Pulmonary artery endothelial cell (primary cell): ENCODE data around the gene DDX46. TPM values are rescaled to one million over a fixed set of nuclear protein-coding genes. Genes with fewer than 3 reads are reported as not detected.
"Not testable (repeated sequence)": the region's sequence is repeated elsewhere in the genome, so short reads cannot be mapped to it uniquely, and the experiment has no call there.

Experiments
- DNase-seq: peaks from one replicate; pipeline ENCODE4 v3.0.0-alpha.2; 2011; ENCODE audit warnings: low read depth, low spot score
- total RNA-seq: library from RNA; depleted of rRNA; stranded (reverse); fragments of >200 nt; gene quantifications from 2 replicates; pipeline ENCODE4 v1.2.3, GENCODE V29; 2014

DDX46 gene
- total RNA-seq, 1 donor from 2014 or later = 22.2 TPM

GRCh38 chr5:134784241-134784920 lies 25.8 kb downstream of the DDX46 start:
- no peak for DNase-seq

DNA sequence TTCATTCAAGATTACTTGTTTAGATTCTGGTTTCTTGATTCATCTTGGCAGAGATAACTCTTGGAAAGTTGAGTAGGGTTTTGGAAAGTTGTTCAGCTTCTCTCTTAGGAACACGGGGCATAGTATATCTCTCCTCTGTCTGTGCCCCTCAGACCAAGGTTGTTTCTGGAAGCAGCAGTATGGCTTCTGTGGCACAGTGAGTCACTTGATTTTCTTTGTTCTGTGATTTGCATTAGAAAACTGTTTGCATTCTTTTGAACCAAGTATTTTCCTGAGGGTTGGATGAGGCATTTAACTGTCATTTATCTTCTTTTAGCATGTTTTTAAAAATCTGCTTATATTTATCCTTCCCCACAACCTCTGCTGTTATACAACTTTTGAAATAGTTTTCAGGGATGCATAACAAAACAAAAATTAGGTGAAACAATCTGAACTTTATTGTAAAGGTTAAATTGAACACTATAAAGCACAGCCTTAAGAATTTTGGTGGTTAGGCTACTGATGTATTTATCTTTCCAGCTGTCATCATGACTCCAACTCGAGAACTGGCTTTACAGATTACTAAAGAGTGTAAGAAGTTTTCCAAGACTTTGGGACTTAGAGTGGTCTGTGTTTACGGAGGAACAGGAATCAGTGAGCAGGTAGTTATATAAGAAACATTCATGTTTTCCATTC lies 26.5 kb downstream of the DDX46 start:
- no peak for DNase-seq

GRCh38 chr5:134787692-134788091 lies 29.1 kb downstream of the DDX46 start:
- DNase-seq = no peak

DNA sequence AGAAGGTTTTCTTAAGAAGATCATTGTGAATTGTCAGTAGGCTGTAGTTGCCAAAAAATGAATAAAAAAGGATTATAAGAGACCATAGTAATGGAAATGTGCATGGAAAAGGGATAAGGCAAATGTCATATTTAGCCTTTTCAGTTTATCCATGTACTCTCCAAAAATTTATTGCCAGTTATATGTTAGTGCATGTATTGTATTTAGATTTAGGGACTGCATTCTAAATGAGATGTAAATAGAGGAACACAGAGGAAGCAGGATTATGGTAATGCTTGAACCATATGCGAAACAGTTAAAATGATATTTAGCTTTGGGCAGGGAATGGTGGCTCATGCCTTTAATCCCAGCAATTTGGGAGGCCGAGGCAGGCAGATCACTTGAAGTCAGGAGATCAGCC lies 33.0 kb downstream of the DDX46 start:
- DNase-seq = no peak

DNA sequence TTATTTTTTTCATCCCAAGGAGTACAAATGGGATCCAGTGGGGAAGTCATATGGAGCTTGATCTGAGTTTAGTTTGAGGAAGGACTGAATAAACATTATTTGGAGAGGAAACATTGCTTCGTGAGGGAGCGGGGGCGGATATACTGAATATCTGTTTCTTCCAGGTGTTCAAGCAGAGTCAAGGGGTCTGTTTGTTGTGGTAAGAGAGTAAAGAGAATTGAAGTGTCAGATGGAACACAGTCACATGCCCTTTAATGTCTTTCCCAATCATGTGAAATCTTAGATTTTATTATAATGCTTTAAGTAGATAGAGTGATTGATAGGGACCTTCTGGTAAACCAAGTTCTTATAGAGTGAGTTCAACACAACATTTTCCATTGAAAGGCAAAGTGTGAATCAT lies 33.7 kb downstream of the DDX46 start:
- no peak for DNase-seq

- no peak for DNase-seq
These were observed 34.5 kb downstream of the DDX46 start for GRCh38 chr5:134793111-134793510.

- no peak for DNase-seq
These were observed 35.5 kb downstream of the DDX46 start for GRCh38 chr5:134794082-134794481.

- DNase-seq = no peak
These were observed 36.2 kb downstream of the DDX46 start for GRCh38 chr5:134794819-134795218.

DNA sequence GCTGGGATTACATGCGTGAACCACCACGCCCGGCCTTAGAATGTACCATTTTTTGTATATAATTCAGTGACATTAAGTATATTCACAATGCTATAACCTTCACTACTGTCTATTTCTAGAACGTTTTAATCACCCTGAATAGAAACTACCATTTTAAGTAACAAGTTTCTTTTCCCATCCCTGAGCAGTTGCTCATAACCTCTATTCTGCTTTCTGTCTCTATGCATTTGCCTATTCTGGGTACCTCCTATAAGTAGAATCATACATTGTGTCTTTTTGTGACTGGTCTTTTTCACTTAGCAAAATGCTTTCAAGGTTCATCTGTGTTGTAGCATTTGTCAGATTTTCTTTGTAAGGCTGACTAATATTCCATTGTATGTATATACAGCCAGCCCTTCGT lies 39.9 kb downstream of the DDX46 start:
- no peak for DNase-seq

DNA sequence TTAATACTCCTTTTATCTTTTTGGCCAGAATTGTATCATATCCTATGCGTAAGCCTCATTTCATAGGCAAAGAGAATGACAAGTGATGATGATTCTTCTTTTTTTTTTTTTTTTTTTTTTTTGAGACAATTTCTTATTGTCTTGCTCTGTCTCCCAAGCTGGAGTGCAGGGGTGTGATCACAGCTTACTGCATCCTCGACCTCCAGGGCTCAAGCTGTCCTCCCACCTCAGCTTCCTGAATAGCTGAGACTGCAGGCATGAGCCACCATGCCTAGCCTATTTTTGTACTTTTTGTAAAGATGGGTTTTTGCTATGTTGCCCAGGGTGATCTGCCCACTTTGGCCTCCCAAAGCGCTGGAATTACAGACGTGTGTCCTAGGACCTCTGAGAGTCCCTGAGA lies 45.2 kb downstream of the DDX46 start:
- no peak for DNase-seq

DNA sequence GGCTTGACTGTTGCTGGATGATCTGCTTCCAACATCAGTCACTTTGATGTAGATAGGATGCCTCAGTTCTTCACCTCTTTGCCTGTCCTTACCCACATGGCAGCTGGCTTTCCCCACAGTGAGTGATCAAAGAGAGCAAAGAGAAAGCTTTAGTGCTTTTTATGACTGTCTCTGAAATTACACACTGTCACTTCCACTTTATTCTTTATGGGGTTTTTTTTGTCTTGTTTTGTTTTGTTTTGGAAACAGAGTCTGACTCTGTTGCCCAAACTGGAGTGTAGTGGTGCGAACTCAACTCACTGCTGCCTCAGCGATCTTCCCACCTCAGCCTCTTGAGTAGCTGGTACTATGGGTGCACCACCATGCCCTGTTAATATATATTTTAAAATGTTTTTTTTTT lies 54.8 kb downstream of the DDX46 start:
- DNase-seq = no peak

DNA sequence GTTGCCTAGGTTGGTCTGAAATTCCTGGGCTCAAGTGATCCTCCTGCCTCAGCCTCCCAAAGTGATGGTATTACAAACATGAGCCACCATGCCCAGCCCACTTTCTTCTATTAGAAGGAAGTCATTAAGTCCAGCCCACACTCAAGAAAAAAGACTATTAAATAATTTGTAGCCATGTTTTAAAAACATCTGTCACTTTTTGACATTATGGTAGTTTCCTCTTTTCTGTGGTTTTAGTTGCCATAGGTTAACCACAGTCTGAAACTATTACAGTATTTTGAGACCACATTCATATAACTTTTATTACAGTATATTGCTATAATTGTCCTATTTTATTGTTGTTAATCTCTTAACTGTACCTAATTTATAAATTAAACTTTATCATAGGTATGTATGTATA lies 55.2 kb downstream of the DDX46 start:
- no peak for DNase-seq

- no peak for DNase-seq
These were observed 58.4 kb downstream of the DDX46 start for GRCh38 chr5:134817006-134817405.

GRCh38 chr5:134818776-134819175 lies 60.2 kb downstream of the DDX46 start:
- DNase-seq = no peak

GRCh38 chr5:134819407-134819963 lies 60.9 kb downstream of the DDX46 start:
- DNase-seq = no peak

- DNase-seq = no peak
These were observed 63.3 kb downstream of the DDX46 start for GRCh38 chr5:134821841-134822240.

GRCh38 chr5:134824681-134825080 lies 66.1 kb downstream of the DDX46 start:
- no peak for DNase-seq

DNA sequence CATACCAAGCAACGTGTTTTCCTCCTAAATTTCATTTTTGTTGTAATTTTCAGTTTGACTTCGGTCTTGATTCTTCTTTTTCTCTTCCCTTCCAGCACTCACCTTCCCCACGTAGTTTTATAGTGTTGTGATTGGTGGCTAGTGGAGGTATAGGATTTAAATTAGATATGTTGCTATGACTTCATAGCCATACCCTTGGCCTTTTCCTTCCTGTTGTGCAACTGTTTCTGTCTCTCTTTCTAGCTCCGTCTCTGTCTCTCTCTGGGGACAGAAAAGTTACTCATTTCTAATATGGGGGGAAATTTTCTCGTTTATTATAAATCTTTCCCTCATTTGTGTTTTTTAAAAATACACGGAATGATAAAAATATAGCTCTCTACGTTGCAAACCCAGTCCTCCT lies 66.6 kb downstream of the DDX46 start:
- DNase-seq = no peak

- no peak for DNase-seq
These were observed 74.9 kb downstream of the DDX46 start for GRCh38 chr5:134833340-134834032.

DNA sequence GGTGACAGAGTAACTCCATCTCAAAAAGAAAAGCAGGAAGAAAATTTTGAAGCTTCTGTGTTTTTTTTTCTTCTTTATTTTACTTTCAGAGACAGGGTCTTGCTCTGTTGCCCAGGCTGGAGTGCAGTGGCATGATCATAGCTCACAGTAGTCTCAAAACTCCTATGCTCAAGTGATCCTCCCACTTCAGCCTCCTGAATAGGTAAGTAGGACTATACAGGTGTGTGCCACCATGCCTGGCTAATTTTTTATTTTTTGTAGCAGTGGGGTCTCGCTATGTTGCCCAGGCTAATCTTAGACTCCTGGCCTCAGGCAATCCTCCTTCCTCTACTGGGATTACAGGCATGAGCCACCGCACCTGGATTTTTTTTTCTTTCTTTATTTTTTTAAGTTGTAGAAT lies 77.0 kb downstream of the DDX46 start:
- no peak for DNase-seq

DNA sequence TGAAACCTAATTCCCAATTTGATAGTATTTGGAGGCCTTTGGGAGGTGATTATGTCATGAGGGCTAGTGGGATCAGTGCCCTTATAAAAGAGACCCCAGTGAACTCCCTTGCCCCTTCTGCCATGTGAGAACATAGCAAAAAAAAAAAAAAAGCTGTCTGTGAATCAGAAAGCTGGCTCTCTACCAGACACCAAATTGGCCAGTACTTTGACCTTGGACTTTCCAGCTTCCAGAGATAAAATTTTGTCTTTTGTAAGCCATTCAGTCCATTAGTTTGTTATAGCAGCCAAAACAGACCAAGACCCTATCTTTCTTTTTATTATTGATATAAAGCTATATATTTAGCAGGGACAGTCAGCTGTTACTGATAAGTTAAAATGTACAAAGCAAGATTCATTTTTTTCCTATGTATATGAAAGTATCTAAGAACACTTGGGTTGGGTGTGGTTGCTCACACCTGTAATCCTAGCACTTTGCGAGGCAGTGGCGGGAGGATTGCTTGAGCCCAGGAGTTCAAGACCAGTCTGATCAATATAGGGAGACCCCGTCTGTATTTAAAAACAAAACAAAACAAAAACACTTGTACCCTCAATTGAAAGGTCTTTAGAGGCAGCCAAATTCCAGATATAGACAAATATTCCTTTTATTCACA lies 79.1 kb downstream of the DDX46 start:
- no peak for DNase-seq

DNA sequence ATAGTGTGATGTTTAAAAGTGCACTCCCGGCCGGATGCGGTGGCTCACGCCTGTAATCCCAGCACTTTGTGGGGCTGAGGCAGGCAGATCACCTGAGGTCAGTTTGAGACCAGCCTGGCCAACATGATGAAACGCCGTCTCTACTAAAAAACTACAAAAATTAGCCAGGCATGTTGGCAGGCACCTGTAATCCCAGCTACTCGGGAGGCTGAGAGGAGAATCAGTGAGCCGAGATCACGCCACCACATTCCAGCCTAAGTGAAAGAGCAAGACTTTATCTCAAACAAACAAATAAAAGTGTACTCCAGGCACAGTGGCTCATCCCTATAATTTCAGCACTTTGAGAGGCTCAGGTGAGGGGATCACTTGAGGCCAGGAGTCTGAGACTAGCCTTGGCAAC lies 79.8 kb downstream of the DDX46 start:
- DNase-seq = not testable (repeated sequence)
